HT1080 (cell line): Measurements from ENCODE around the gene RABAC1. TPM values are rescaled to one million over a fixed set of nuclear protein-coding genes. Genes with fewer than 3 reads are reported as not detected.
"Not testable (repeated sequence)": the region's sequence is repeated elsewhere in the genome, so short reads cannot be mapped to it uniquely, and the experiment has no call there.

Experiments
- DNase-seq: peaks from one replicate; pipeline ENCODE4 v3.0.0-alpha.2; 2015; ENCODE audit warnings: low read depth
- polyA plus RNA-seq, 2 experiments: library from polyadenylated mRNA; depleted of rRNA; stranded (reverse); fragments of >200 nt; gene quantifications; 2 replicates each; pipeline ENCODE4 v1.2.3, GENCODE V29; 2015
- total RNA-seq: library from RNA; depleted of rRNA; stranded (reverse); fragments of >200 nt; shearing (Covaris generic); gene quantifications from 2 replicates; pipeline ENCODE4 v1.2.3, GENCODE V29; 2014; rRNA removed

Gene RABAC1, protein sequence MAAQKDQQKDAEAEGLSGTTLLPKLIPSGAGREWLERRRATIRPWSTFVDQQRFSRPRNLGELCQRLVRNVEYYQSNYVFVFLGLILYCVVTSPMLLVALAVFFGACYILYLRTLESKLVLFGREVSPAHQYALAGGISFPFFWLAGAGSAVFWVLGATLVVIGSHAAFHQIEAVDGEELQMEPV
- total RNA-seq, result 91.6 and 101 TPM in 2 replicates
- 83.1 and 84.3 TPM in 2 replicates for polyA plus RNA-seq (2015; cell fraction: cytosol; rRNA removed)
- polyA plus RNA-seq (2015; cell fraction: nucleus; rRNA removed), result 60.7 and 72.1 TPM in 2 replicates

DNA sequence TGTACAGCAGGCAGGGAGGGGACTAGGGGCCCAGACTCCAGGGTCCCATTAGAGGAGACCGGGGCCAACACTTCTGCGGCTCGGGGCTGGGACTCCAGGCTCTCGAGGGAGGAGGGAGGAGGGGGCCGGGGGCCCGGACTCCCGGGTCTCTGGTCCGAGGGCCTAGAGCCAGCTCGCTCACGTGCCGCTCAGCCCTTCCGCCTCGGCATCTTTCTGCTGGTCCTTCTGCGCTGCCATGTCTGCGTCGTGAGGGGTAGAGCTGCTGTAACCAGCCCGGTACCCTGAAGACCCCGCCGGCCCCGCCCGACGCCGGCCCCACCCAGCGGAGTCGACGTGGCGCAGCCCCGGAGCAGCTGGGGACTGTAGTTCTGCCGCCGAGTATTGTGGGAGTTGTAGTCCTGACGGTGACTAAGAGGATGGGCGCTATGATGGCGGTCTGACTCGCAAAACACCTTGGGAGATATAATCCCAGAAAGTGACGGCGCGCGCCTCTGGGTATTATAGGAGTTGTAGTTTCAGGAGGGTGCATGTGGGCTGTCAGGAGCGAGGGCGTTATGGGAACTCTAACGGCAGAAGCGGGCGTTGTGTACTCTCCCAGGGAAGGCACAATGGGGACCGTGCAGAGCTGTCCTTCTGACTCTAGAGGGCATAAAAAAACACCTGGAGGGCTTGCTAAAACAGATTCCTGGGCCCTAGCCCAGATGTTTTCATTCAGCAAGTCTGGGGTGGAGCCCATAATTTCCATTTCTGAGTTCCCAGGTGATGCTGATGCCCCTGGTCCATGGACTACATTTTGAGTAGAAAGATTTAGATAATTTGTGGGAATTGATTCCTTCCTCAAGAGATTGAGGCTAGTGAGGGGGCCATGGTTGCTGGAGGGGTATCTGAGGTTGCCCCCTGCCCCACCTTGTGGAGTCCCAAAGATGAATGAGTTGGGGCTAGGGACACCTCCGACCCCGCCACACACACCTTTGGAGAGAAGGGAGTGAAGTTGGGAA is at the start of gene RABAC1:
Gene RABAC1 (minus strand): TSS at position 266 of the 998 bp plus-strand sequence. CDS start 29 bp downstream, at position 237.
- DNase-seq, result peak; percentile 91

- no peak for DNase-seq
Observed at GRCh38 chr19:42006569-42006968, 47.4 kb upstream of the RABAC1 start.

GRCh38 chr19:42005504-42005903 is 46.4 kb upstream of the RABAC1 start:
- no peak for DNase-seq

- DNase-seq, result no peak
Observed at GRCh38 chr19:42003506-42004294, 44.6 kb upstream of the RABAC1 start.

GRCh38 chr19:41999878-42000208 is 40.7 kb upstream of the RABAC1 start:
- DNase-seq, result no peak

GRCh38 chr19:41999071-41999877 is 40.2 kb upstream of the RABAC1 start:
- DNase-seq, result no peak

- no peak for DNase-seq
Observed at GRCh38 chr19:41998246-41999020, 39.3 kb upstream of the RABAC1 start.

- no peak for DNase-seq
Observed at GRCh38 chr19:41997851-41998229, 38.7 kb upstream of the RABAC1 start.

DNA sequence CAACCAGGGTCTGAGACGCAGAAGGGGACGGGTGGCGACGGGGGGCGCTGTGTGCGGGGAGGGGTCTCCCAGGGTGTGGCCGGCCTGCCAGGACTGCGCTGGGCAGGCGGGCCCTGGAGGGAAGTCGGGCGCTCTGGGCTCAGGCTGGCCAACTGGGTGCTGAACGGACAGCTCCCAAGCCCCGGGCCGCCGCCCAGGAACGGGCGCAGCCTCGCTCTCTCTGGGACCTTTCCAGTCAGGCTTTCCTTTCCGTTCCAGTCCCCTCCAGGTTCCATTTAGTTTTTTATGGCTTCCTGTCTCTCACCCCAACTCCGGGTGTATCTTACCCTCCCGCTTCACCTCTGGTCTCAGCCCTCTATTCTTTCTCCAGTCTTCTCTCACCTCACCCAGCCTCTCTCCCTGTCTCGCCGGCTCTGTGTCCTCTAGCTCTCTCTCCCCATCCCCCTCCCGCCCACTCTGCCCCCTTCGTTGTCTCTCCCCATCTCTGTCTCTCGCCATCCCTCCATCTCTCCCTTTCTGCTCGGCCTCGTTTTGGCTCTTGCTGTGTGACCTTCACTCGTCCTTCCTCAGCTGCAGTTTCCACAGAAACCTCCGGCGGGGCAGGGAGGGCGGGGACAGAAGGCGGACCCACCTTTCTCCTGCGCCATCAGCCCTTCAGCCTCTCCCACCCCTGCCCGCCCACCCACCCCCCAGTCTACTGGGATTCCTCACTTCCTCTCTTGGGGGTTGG is 38.2 kb upstream of the RABAC1 start:
- DNase-seq, result peak; percentile 22

DNA sequence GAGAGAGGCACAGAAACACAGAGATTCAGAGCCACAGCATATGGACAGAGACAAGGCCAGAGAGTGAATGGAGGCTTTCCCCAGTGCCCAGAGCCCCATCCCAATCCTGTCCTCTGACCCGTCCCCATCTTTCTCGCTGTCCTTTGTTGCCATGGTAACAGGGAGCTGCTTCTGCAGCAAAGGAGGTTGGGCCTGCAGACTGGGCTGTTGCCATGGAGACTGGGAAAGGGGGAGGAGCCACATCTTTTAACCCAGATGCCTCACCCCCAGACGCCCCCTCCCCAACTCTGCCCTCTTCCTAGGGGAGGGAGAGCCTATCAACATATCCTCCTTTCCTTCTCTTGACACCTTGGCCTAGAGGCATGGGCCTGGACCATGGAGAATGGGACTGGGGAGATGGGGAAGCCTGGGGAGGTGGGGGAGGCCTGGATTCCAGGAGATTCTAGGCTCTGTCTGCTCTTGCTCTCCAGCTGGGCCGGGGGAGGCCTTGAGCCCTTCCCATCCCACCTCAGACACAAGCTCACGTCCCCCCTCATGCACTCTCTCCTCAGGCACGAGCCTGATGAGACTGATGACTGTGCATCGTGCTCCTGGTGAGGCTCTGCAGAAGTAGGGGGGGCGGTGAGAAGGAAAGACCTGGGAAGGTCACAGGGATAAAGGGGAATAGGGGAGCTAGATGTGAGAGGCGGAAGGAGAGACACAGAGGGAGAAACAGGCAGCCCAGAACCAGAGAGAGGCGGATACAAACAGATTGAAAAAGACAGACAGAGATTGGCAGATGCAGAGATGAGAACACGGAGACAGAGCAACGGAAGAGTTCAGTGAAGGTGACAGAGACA is 37.1 kb upstream of the RABAC1 start:
- DNase-seq, result no peak

DNA sequence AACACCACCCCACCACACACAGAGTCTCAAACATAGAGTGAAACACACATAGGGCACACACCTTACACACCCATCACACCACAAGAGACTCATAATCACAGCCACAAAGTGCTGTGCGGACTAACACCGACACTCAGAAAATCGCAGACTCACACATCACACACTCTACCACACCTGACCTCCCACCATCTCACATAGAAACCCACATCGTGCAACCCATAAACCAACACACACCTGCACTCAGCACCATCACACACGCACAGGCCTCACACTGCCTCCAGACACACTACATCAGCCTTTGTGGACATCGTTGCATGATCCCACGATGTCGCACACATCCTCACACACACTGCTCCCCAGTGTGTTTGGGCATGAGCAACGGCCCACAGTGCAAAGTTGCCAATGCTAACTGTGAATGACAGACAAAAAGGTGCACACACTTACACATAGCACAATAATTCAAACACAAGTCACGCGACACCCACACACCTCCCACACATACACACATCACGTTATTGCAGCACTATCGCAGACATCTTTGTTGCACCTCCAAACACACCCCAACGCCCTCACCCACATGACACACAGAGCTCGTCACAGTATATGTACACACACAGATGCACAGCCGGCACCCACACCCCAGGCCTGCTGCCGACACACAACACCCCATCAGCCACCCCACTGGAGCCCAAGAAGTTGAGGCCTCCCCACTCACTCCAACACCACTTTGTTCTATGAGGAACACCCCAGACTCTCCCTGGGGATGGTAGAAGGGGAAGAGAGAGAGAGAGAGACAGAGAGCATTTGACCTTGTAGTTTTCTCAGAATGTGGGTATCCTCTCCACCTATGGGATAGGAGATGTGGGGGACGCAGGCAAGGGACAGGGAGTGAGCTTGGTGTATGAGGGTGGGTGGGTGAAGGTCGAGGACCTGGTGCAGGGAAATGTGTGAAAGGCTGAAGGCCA is 36.2 kb upstream of the RABAC1 start:
- DNase-seq, result no peak

DNA sequence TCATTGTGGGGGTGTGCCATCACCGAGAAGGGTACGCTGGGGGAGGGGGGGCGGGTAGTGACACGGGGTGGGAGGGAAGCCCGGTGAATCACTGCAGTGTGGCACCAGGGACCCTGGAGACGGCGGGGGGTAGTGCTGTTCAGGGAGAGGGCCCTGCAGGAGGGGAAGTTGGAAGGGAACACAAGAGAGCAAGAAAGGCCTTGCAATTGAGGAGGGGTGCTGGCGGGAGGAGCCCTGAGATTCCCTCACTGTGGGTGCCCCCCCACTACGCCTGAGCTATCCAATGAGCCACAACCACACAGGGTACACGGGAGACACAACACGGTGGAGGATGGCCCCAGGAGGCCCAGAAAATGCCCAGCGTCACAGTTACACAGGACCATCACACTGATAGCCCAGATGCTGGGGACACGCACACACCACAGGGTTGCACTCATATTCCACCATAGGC is 35.4 kb upstream of the RABAC1 start:
- DNase-seq, result no peak

- no peak for DNase-seq
Observed at GRCh38 chr19:41993612-41994483, 34.7 kb upstream of the RABAC1 start, which contains the start of gene ATP1A3. Gene ATP1A3 (minus strand): TSS chr19:41994230. CDS start chr19:41994076, 154 bp downstream.

DNA sequence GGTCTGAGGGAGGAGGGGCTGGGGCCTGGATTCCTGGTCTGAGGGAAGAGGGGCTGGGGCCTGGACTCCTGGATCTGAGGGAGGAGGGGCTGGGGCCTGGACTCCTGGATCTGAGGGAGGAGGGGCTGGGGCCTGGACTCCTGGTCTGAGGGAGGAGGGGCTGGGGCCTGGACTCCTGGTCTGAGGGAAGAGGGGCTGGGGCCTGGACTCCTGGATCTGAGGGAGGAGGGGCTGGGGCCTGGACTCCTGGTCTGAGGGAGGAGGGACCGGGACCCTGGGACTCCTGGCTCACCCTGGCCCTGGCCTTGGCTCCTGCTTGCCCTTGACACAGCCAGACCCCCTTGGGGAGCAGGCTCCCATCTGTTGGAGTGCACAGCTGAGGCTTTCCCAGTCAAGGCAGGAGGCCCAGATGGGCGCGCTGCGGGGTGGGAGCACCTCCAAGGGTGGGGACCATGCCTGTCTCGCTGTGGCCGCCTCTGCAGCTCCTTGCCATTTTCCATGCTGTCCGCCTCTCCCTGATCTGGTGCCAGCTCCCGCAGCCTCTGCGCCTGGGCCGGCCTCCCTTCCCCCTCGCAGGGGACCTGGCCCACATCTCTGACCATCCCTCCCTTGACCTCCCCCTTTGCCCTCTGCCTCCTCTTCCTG is 32.9 kb upstream of the RABAC1 start:
- DNase-seq, result not testable (repeated sequence)

GRCh38 chr19:41991025-41991424 is 31.9 kb upstream of the RABAC1 start:
- no peak for DNase-seq
